ENCODE data around the gene BIRC7.
"Not testable (repeated sequence)": the region's sequence is repeated elsewhere in the genome, so short reads cannot be mapped to it uniquely, and the experiment has no call there.

Gene BIRC7

GRCh38 chr20:63248835-63249591 is 13.3 kb downstream of the BIRC7 start:
- DNase-seq (ENCODE audit: low spot score) = no peak

- DNase-seq (ENCODE audit: low spot score) = no peak
These were observed 14.2 kb downstream of the BIRC7 start for GRCh38 chr20:63249891-63250290.

GRCh38 chr20:63251350-63251749 is 15.6 kb downstream of the BIRC7 start:
- not testable (repeated sequence) for DNase-seq (ENCODE audit: low spot score)

- DNase-seq (ENCODE audit: low spot score) = peak; percentile 56
These were observed 16.6 kb downstream of the BIRC7 start for GRCh38 chr20:63252284-63252711.

GRCh38 chr20:63253065-63253437 is 17.3 kb downstream of the BIRC7 start:
- DNase-seq (ENCODE audit: low spot score) = no peak

- DNase-seq (ENCODE audit: low spot score) = no peak
These were observed 17.9 kb downstream of the BIRC7 start for GRCh38 chr20:63253438-63254231.

GRCh38 chr20:63254232-63254605 is 18.5 kb downstream of the BIRC7 start, which contains the start of gene NKAIN4:
TSS of gene NKAIN4 (minus strand) at chr20:63254463. CDS start at chr20:63254450, 13 bp downstream.
- DNase-seq (ENCODE audit: low spot score) = no peak

- DNase-seq (ENCODE audit: low spot score) = no peak
These were observed 19.1 kb downstream of the BIRC7 start for GRCh38 chr20:63254606-63255384.

- DNase-seq (ENCODE audit: low spot score) = no peak
These were observed 20.4 kb downstream of the BIRC7 start for GRCh38 chr20:63255931-63256704.

- DNase-seq (ENCODE audit: low spot score) = no peak
These were observed 21.2 kb downstream of the BIRC7 start for GRCh38 chr20:63256954-63257353.

- DNase-seq (ENCODE audit: low spot score) = no peak
These were observed 21.9 kb downstream of the BIRC7 start for GRCh38 chr20:63257629-63258028.

- DNase-seq (ENCODE audit: low spot score) = no peak
These were observed 23.1 kb downstream of the BIRC7 start for GRCh38 chr20:63258781-63259180.

GRCh38 chr20:63259734-63260460 is 24.2 kb downstream of the BIRC7 start:
- no peak for DNase-seq (ENCODE audit: low spot score)

GRCh38 chr20:63260521-63260920 is 24.8 kb downstream of the BIRC7 start:
- DNase-seq (ENCODE audit: low spot score) = no peak

GRCh38 chr20:63261060-63261794 is 25.5 kb downstream of the BIRC7 start:
- no peak for DNase-seq (ENCODE audit: low spot score)

- DNase-seq (ENCODE audit: low spot score) = no peak
These were observed 26.3 kb downstream of the BIRC7 start for GRCh38 chr20:63261795-63262528.

GRCh38 chr20:63262836-63263235 is 27.1 kb downstream of the BIRC7 start:
- no peak for DNase-seq (ENCODE audit: low spot score)

- DNase-seq (ENCODE audit: low spot score) = no peak
These were observed 28.3 kb downstream of the BIRC7 start for GRCh38 chr20:63264000-63264399.

GRCh38 chr20:63264519-63264918 is 28.8 kb downstream of the BIRC7 start:
- no peak for DNase-seq (ENCODE audit: low spot score)
